Choroid plexus epithelial cell (primary cell): ENCODE measurements around the gene HYAL2.
A peak's percentile ranks its signal among the peaks of the same experiment; 100 is the strongest.
"Not testable (repeated sequence)": the region's sequence is repeated elsewhere in the genome, so short reads cannot be mapped to it uniquely, and the experiment has no call there.

ENCODE experiments used
- DNase-seq: peaks from one replicate; pipeline ENCODE4 v3.0.0-alpha.2; 2010; ENCODE audit warnings: low read depth
- H3K4me3 ChIP-seq: 2 replicates; pipeline ENCODE4 v1.5.1; 2011; ENCODE audit warnings: low read depth, mild to moderate bottlenecking, control low read depth, low read length, moderate library complexity
- TF ChIP-seq, protein P1 (sequence below): conservative IDR thresholded peaks from 2 replicates; pipeline ENCODE4 v1.5.1; 2011; ENCODE audit warnings: low read depth, mild to moderate bottlenecking, control low read depth, inconsistent platforms, low read length, moderate library complexity

HYAL2 gene

DNA sequence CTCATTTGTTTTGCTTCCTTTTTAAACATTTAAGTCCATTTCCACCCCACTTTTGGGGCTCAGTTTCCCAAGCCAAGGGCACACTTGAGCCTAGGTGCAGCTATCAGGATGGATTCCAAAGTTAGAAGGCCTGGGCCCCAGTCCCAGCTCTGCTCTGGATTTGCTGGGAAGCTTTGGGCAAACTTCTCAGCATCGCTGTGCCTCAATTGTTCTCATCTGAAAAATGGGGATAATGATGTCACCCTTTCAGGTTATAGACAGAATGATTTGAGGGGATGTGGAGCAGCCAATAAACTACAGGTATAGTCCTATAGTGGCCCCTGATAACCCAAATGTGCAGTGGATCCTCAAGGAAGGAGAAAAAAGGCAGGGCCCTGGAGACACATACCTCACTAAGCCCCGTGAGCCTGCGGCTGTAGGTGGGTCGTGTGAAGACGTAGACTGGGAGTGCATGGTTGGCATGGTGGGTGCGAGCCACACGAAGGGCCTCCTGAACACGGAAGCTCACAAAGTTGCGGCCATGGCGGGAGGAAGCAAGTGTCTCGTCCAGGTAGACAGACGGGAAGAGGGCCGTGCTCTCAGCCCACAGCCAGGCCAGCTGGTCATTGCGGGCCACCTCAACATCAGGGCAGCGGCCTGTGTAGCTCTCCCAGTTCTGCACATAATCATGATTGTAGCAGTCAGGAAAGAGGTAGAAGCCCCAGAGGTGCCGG, 3.2 kb downstream of the HYAL2 start:
- no peak overlapping the region for H3K4me3 ChIP-seq
- no peak for DNase-seq
- TF ChIP-seq, protein P1, sequence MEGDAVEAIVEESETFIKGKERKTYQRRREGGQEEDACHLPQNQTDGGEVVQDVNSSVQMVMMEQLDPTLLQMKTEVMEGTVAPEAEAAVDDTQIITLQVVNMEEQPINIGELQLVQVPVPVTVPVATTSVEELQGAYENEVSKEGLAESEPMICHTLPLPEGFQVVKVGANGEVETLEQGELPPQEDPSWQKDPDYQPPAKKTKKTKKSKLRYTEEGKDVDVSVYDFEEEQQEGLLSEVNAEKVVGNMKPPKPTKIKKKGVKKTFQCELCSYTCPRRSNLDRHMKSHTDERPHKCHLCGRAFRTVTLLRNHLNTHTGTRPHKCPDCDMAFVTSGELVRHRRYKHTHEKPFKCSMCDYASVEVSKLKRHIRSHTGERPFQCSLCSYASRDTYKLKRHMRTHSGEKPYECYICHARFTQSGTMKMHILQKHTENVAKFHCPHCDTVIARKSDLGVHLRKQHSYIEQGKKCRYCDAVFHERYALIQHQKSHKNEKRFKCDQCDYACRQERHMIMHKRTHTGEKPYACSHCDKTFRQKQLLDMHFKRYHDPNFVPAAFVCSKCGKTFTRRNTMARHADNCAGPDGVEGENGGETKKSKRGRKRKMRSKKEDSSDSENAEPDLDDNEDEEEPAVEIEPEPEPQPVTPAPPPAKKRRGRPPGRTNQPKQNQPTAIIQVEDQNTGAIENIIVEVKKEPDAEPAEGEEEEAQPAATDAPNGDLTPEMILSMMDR, result no peak

DNA sequence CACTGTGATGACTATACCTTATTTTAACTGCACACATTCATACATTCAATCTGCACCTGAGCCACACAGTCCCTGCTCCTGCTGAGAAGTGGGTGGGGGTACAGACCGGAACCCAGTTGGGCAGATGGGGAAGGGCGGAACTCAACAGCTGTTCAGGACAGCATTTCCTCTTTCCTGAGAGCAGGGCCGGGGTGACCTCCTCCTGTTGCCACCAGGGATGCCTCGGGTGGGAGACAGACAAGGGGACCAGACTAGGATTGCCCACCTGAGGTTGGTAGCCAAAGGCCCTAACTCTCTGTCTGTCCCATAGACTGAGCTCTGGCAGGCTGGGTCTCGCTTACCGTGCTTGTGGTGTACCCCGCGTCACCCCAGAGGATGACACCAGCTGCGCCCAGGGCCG, 3.9 kb downstream of the HYAL2 start:
- no peak for DNase-seq
- TF ChIP-seq, protein P1, result no peak
- H3K4me3 ChIP-seq, result no peak overlapping the region

DNA sequence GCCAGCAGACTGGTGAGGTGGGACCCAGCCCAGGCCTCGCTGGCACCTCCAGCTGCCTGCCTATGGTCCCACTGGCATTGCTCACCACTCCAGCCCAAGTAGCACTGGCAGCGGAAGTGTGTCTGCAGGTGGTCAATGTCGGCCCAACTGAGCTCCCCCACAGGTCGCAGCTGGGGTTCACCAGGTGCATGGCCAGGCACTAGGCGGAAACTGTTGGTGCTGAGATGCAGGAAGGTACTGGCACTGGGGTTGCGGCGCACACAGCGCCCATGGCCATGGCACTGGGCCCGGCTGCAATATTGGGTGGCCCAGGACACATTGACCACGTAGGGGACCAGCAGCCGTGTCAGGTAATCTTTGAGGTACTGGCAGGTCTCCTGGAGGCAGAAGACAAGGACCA, 4.4 kb downstream of the HYAL2 start:
- TF ChIP-seq, protein P1, result no peak
- no peak for DNase-seq
- no peak overlapping the region for H3K4me3 ChIP-seq

DNA sequence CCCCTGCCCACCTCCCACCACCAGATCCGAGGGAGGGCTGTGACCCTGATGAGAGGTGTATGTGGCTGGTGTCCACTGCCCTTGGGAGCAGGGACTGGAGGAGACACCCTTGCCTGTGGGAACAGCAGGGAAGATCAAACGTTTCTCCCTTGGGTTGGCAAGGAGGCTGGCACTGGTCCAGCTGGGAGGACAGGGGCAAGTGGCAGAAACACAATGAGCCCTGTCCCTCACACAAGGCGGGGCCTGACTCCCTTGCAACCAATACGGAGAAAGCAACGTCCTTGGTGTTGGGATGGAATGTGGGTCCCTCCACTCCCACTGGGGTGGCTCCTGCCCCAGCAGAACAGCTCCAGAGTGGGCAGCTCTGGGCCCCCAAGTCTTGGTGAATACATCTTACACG, 5.2 kb downstream of the HYAL2 start:
- no peak for DNase-seq
- TF ChIP-seq, protein P1, result no peak
- H3K4me3 ChIP-seq, result no peak overlapping the region

DNA sequence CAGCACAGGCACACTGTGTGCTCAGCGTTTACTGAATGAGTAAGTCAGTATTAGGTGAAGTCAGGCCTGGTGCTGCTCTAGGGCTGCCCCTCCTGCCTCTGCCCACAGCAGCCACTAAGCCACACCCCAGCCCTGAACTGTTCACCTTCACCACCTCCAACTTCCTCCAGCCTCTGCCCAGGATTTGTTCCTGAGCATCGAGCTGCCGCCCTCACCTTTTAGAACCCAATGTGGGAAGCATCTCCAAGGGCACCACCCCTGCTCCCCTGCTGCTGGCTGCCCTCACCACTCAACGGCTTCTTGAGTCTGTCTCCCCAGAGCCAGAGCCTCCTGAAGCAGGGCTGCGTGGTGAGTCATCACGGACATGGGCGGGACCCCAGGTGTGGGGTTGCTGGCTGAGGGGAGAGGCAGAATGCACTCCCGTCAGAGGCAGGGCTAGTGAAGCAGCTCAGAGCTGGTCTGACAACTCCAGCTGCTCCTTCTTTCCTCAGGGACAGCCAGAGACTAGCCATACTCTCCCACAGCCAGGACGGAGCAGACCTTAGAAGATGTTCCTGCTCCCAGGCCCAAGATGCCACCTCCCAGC, 5.8 kb downstream of the HYAL2 start:
- TF ChIP-seq, protein P1, result no peak
- DNase-seq, result peak; percentile 51
- H3K4me3 ChIP-seq, result no peak overlapping the region

DNA sequence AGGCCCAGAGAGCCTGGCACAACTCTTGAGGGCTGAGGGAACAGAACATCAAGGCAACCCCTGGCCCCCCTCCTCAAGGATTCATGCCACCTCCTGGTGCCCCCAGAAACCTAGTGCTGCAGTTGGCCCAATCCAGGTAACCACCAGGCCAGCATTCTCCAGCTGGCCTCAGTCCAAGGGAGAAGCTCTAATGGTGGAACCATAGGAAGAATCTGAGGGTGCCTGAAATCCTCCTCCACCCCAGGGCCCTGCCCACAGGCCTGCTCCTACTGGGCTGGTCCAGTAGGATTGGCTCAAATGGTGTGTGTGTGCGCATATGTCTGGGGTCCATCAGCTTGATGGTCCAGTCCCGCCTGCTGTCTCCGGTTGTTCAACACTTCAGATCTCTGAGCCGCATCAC, 7.7 kb downstream of the HYAL2 start:
- TF ChIP-seq, protein P1, result no peak
- no peak overlapping the region for H3K4me3 ChIP-seq
- no peak for DNase-seq

DNA sequence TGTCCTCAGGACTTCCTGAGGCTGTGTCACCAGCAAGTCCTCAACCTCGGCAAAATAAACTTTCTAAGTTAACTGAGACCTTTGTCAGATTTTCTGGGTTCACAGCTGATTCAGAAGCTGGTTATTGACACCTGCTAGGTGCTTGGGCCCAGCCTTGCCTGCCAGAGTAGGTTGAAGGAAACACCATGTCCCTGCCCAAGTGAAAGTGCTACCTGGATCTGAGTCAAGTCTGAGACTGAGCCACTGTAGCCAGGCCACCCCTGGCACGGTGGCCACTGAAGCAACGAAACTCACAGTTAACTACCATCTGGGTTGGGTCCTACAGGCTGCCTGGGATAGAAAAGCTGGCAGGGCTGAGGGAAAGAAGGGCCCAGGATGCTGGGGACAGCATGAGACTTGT, 8.2 kb downstream of the HYAL2 start:
- TF ChIP-seq, protein P1, result no peak
- H3K4me3 ChIP-seq, result no peak overlapping the region
- DNase-seq, result no peak

DNA sequence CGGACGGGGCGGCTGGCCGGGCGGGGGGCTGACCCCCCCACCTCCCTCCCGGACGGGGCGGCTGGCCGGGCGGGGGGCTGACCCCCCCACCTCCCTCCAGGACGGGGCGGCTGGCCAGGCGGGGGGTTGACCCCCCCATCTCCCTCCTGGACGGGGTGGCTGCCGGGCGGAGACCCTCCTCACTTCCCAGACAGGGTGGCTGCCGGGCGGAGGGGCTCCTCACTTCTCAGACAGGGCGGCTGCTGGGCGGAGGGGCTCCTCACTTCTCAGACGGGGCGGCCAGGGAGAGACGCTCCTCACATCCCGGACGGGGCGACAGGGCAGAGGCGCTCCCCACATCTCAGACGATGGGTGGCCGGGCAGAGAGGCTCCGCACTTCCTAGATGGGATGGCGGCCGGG, 10.5 kb downstream of the HYAL2 start:
- H3K4me3 ChIP-seq, DNase-seq: not testable (repeated sequence)
